AG09309 (cell line): ENCODE results near the gene PDCL2.

Experiments used
- DNase-seq: peaks from one replicate; pipeline ENCODE4 v3.0.0-alpha.2; 2010; ENCODE audit warnings: low read depth
- H3K4me3 ChIP-seq: 2 replicates; pipeline ENCODE4 v1.5.1; 2011; ENCODE audit warnings: mild to moderate bottlenecking, low read depth, low read length, moderate library complexity; ENCODE audit not compliant: control insufficient read depth
- TF ChIP-seq, protein P1 (sequence below): IDR thresholded peaks from 2 replicates; pipeline ENCODE4 v1.5.1; 2011; ENCODE audit warnings: mild to moderate bottlenecking, low read depth, low read length, inconsistent platforms; ENCODE audit not compliant: insufficient read depth, control insufficient read depth; ENCODE audit errors: missing control alignments

The PDCL2 gene

DNA sequence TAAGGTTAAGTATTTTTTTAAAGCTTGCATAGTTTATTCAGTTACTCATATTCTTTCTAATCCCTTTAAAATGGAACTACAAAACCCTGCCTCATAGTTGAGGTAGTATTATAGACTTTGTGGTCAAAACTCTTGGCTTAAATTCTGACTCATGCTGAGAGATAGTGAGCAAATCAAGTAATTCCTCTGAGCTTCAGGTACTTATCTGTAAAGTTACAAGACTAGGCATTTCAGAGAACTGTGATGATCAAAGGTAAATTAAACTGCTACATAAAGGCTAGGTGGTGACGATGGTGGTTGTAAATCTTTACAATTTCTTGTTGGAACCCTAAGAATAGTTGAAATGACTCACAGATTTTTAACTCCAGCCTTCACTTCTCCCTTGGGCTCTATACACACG is 42.2 kb downstream of the PDCL2 start:
- TF ChIP-seq, protein P1, sequence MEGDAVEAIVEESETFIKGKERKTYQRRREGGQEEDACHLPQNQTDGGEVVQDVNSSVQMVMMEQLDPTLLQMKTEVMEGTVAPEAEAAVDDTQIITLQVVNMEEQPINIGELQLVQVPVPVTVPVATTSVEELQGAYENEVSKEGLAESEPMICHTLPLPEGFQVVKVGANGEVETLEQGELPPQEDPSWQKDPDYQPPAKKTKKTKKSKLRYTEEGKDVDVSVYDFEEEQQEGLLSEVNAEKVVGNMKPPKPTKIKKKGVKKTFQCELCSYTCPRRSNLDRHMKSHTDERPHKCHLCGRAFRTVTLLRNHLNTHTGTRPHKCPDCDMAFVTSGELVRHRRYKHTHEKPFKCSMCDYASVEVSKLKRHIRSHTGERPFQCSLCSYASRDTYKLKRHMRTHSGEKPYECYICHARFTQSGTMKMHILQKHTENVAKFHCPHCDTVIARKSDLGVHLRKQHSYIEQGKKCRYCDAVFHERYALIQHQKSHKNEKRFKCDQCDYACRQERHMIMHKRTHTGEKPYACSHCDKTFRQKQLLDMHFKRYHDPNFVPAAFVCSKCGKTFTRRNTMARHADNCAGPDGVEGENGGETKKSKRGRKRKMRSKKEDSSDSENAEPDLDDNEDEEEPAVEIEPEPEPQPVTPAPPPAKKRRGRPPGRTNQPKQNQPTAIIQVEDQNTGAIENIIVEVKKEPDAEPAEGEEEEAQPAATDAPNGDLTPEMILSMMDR, result no peak
- H3K4me3 ChIP-seq, result no peak overlapping the region
- peak; percentile 74 for DNase-seq

DNA sequence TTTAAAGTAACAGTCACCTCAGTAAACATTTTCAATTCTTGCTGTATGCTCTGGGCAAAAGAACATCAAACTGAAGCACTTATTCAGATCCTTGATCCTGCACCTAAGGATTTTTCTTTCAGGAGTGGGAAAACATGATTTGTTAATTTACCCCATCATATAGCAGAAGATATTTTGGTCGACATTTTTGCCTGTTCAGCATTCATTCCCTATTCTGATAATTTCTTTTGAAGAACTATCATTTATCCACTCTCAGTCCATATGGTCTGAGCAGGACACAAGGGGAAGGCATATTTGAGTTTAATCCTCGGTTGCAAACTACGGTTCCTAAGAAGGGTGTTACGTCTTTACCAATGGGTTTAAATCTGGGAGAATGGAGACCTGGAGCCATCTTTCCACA is 44.1 kb downstream of the PDCL2 start:
- peak overlapping the region; percentile 79 for H3K4me3 ChIP-seq
- DNase-seq, result no peak
- TF ChIP-seq, protein P1, result no peak

DNA sequence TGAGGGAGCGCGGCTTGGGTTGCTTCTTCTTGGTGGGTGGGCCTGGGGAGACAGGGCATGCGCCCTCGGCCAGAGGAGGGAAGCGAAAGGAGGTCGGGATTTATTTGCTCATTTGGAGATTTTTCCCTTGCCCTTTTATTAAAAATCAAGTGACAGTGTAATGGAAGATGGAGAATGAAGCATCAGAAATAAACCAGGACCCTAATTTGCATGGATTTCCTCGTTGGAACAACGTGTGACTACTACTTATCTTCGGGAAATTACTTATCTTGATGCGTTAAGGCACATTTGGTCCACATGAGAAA is 44.6 kb downstream of the PDCL2 start:
- DNase-seq, result no peak
- TF ChIP-seq, protein P1, result peak; percentile 3
- H3K4me3 ChIP-seq, result peak overlapping the region; percentile 79

DNA sequence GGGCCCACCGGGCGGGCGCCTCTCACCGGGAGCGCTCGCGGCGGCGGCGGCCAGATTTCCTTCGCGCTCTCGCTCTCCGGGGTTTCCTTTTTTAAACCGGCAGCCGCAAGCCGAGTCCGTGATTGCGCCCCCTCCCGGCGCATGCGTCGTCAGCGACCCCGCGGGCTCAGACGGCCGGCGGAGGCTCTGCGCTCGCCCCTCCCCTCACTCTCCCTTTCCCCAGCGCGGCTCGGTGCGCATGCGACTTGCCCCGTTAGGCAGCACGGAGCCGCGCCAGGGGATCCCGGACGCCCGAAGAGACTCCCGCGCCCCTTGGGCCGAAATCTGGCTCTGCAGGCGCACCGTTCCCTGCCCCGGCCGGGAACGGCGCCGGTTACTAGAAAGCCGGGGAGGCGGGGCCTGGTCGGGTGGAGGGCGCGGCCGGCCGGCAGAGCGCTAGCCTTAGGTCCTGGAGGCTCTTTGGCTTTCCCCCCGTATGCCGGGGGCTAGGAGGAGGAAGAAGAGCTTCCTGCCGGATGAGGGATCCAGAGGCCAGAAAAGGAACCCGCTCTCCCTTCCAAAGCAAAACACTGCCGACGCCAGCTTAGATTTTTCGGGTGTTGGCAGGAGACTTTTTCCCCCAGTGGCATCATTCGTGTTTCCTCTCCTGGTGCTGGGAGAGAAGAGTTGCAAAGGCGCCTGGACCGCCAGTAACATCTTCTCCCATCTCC is 45.1 kb downstream of the PDCL2 start, which contains the start of gene CLOCK:
CLOCK (minus strand) TSS at position 154 of the 710 bp plus-strand sequence. CDS start 64,124 bp downstream, outside the sequence.
- TF ChIP-seq, protein P1, result peak; percentile 40
- DNase-seq, result peak; percentile 45
- peak within 1 kb of the TSS; percentile 79 for H3K4me3 ChIP-seq

DNA sequence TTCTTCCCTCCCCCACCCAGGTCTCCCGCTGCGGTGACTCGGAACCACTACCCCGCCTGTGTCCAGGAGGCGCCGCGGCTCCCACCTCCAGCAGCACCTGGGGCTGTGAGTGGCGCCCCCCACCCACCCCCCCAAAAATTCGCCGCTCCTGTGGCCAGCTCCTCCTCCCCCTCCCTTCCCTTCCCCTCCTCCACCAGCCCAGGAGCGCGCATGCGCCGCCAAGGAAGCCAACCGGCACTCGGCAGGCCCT is 45.6 kb downstream of the PDCL2 start:
- no peak for DNase-seq
- peak overlapping the region; percentile 79 for H3K4me3 ChIP-seq
- TF ChIP-seq, protein P1, result no peak

DNA sequence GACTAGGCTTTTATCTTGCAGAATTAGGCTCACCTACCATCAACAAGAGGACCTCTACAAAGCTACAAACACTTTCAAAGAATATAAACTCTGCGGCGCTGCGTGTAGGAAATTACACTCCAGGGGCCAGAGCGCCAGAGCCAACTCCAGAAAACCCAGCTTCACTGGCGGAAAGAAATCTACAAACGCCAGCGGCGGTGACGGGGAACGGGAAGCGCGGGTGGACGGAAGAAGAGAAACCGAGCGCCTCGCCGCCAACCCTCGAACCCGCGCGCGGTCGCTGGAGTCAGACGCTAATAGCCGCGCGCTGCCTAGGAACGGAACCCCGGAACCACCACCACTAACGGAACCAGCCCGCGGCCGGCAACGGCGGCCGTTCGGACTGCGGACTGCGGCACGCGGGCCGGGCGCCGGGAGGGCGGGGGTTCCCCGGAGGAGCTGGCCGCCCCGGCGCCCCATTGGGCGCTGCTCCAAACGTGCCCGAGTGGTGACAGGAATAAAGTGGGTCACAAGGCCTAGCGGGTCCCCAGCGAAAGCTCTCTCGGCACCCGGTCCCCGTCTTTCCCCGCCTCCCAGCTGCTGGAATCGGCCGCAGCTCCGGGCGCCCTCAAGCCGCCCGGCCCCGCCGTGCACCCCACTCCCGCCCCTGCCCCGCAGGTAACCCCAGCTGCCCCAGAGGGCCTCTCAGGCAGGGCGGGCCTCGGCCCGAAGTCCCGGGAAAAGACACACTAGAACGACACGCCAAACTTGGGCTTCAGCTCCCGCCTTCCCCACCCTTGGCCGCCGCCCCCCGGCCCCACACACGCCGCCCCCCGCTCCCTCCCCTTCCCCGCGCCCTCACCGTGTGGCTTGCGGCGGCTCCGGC is 46.2 kb downstream of the PDCL2 start:
- DNase-seq, result no peak
- TF ChIP-seq, protein P1, result no peak

More for the DNA sequence above, 46.2 kb downstream of the PDCL2 start:
- peak overlapping the region; percentile 79 for H3K4me3 ChIP-seq
